NCI-H446 (cell line): ENCODE data around the gene DNAH11.

ENCODE experiments used
- DNase-seq, 2 experiments: peaks; one replicate each; lab custom pipeline; 2025; lab: John Stamatoyannopoulos, UW

DNAH11 gene

DNA sequence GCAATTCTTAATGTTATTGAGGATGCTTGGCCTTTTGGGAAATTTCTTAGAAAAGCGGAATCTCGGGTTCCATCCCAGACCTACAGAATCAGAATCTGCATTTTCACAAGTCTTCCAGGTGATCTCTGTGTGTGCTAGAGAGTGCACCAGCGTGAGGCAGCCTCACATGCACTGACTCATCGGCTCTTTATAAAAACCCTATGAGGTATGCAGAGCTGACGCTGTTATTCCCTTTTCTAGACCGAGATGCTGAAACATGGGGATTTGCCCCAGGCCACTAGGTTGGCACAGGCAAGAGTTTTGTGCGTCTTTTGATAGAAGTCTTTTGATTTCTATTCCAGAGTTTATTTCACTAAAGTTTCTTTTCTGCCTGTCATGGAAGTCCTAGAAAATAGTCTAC lies 341.7 kb downstream of the DNAH11 start:
- DNase-seq, result no peak

- no peak for DNase-seq
Observed at GRCh38 chr7:21886396-21886795, 343.6 kb downstream of the DNAH11 start.

- DNase-seq, result no peak
Observed at GRCh38 chr7:21887353-21887752, 344.5 kb downstream of the DNAH11 start.

- DNase-seq, result no peak
Observed at GRCh38 chr7:21887779-21888178, 344.9 kb downstream of the DNAH11 start.

DNA sequence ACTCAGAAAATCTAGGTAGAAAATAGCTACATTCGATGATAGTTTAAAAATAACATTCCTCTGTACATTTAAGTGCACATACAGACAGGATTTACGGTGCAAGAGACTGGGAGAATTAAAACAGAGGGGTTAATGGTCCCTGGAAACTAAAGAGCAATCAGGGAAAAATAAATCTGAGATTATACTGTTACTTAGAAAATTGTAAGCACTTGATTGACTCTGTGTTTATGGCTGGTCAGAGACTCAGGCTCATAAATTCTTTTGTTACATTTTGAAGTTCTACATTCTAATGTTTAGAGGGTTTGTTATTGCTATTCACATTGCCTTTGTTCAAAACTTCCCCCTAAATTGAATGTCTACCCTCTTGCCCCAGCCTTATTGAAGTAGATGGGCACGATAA lies 348.5 kb downstream of the DNAH11 start:
- no peak for DNase-seq

GRCh38 chr7:21893401-21893800 lies 350.6 kb downstream of the DNAH11 start:
- DNase-seq, result no peak

- DNase-seq, result no peak
Observed at GRCh38 chr7:21898265-21898930, 355.6 kb downstream of the DNAH11 start.

DNA sequence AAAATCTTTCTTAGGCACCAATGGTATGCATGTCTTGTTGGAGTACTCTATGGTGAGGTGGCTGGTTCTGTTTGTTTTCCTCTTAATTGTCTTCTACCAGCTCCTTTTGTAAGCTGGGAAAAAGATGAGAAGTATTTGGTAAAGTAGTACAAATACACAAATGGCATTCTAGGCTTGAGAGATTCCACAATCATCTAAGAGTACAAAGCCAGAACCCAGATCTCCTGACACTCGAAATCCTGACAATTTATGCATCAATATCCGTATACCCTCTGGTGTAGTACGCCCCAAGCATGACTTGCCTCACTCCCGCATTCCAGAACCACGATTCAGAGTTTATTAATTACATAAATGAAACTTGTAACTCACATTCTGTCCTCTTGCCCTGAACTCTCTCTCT lies 359.4 kb downstream of the DNAH11 start:
- no peak for DNase-seq

DNA sequence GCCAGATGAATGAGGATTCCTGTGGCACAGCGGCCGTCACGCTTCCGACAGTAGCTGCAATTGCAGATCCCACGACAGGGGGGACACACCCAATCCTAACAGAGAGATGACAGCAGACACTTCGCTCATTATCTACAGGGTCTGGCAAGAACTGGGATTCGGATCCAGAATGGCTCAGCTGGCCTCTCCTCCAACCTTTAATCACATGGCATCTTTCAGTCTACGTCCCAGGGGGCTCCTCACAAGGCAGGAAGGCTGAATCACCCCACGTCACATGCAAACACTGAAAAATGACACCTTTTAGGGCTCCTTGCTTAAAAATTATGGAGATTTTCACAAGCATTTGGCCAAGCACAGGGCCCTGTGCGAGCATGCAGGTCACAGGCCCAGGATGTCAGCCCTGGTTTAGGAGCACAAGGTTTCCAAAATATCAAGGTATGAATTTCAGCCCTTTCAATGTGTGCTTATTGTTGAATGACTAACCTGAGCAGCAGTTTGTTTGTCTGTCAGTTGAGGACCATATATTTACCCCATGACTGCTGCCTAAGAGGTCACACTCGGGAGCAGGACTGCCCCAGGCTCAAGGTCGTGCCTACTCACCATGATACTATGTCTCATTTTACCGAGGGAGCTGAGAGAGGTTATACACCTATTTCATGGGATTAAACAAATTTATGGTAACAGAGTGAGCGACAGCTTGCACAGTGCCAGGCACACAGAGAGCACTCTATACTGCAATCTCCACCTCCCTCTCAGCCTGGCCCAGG lies 360.4 kb downstream of the DNAH11 start:
- DNase-seq, result no peak

GRCh38 chr7:21908746-21909145 lies 365.9 kb downstream of the DNAH11 start:
- no peak for DNase-seq

DNA sequence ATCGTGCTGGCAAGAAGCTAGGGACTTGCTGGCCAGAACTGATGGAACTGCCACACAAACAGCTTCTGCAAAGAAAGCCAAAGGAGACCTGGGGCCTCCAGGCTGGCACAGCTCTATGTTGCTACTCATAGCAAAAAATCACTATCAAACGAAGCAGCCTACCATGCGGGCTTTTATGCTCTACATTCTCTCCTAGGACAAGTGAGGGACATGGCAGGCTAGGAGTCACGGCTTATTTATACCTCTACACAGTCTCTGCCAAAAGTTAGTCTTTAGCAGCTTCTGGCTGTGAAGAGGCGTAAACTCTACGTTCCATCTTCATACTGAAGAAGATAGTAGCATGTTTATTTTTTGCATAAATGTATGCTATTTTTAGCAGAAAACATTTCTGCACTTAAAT lies 367.4 kb downstream of the DNAH11 start:
- DNase-seq, result no peak

- no peak for DNase-seq
Observed at GRCh38 chr7:21911341-21911875, 368.6 kb downstream of the DNAH11 start.

GRCh38 chr7:21912305-21912704 lies 369.5 kb downstream of the DNAH11 start:
- DNase-seq, result peak in 1 of 2 experiments; percentile 48

DNA sequence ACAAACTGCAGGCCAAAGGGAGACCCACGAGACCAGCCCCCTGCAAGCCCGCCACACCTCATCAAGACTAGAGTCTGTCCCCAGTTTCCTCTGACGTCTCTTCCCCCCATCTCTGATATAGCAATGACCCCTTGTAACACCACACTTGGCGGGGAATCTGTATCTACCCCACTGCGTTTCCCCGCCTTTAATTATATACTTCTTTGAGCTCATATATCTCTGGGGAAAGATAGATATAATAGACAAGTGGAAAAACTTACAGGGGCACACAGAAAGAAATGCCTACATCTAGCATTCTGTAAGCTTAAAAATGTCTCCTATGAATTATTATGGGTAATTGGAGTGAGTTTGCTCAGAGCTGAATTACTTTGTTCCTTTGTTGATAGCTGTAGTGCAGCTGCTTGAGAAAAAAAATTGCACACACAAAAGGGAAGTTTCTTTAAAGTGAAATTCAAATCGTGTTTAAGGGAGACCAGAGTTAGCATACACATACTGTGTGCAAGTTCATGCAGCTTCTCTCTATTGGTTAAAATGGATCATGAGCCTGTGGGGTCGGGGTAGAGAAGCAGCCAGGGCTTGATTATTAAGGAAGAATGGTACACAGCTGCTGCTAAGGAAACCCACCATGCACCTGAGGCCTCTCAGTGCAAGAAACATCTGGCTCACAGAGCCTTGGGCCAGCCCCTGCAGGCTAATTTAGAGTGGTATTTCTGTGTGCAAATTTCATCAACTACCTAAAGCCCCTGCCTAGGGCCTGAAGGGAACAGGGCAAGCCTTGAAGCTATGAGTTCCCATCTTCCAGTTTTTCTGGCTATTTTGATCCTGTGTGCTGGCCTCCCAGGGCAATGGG lies 370.3 kb downstream of the DNAH11 start:
- DNase-seq, result no peak

GRCh38 chr7:21914671-21915070 lies 371.8 kb downstream of the DNAH11 start:
- DNase-seq, result no peak

DNA sequence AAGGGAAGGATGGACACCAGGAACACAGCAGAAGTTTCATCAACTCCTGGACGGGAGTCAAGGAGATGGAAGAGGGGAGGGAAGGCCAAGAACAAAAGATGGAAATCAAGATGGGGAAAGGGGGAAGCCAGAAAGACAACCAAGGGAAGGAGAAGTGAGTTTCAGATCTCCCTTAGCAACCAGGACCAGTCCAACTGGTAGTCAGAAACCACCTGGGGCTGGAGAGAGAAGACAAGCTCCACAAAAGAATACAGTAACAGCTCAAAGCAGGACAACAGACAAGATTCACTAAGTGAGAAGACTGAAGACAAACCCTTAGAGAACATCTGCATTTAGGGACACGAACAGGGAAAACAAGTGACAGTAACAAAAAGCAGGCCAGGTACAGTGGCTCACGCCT lies 372.3 kb downstream of the DNAH11 start:
- no peak for DNase-seq

GRCh38 chr7:21916176-21916575 lies 373.3 kb downstream of the DNAH11 start:
- DNase-seq, result no peak

DNA sequence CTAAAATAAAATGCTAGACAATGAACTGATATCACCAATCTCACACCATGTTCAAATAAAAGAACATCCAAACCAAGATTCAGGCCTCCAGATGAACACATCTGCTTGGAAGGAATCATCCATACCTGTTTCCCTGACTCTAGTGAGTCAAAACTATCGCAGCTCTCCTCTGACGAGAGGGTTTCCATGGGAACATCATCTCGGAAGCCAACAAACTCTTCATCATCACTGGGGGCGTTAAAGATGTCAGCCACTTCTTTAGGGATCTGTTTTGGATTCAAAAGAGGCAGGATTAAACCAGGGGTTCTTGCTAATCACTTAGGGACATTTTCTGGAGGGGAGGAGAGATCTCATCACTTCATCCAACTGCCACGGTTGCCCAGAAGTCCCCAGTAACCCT lies 373.8 kb downstream of the DNAH11 start:
- DNase-seq, result no peak

DNA sequence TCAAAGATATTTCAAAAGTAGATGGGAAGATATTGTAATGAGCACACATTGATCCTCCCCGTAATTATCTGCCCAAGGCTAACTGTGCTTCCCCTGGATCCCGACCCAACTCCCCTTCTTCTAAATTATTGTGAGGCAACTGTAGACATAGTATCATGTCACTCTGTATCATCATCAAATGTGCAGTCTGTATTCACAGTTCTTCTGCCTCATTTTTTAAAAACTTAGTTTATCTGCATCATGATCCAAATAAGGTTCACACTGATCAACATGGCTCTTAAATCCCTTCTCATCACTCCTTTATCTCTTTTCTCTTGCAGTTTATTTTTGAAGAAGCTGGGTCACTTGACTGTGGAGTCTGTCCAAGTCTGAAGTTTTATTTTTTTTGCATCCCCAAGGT lies 375.4 kb downstream of the DNAH11 start:
- DNase-seq, result no peak

DNA sequence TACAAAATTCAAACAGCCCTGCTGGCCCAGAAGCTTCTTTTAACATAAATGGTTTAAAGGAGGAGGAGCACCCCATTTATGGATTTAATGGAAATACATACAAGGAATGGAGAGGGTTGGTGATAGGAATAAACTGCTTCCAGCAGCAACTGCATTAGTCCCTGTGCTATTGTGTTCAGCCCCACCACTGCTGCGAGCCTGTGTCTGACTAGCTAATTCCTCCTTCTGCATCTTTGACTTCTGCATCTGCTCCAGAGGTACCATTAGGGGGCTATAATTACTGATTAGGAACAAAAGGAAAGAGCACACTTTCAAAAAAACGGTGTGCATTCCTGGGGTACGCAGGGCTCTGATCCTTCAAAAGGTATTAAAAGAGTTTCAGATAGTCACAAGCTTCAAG lies 378.1 kb downstream of the DNAH11 start:
- no peak for DNase-seq

- DNase-seq, result no peak
Observed at GRCh38 chr7:21922605-21923004, 379.8 kb downstream of the DNAH11 start.

- no peak for DNase-seq
Observed at GRCh38 chr7:21923658-21924057, 380.8 kb downstream of the DNAH11 start.

- DNase-seq, result no peak
Observed at GRCh38 chr7:21926448-21926847, 383.6 kb downstream of the DNAH11 start.
